Measurements from ENCODE around the gene ARID4B. TPM values are rescaled to one million over a fixed set of nuclear protein-coding genes. Genes with fewer than 3 reads are reported as not detected.
"Not testable (repeated sequence)": the region's sequence is repeated elsewhere in the genome, so short reads cannot be mapped to it uniquely, and the experiment has no call there.

Gene ARID4B
- polyA plus RNA-seq, 1 experiment: 3.1 TPM

GRCh38 chr1:235261243-235261642, 66.7 kb downstream of the ARID4B start:
- TF ChIP-seq, protein P1, sequence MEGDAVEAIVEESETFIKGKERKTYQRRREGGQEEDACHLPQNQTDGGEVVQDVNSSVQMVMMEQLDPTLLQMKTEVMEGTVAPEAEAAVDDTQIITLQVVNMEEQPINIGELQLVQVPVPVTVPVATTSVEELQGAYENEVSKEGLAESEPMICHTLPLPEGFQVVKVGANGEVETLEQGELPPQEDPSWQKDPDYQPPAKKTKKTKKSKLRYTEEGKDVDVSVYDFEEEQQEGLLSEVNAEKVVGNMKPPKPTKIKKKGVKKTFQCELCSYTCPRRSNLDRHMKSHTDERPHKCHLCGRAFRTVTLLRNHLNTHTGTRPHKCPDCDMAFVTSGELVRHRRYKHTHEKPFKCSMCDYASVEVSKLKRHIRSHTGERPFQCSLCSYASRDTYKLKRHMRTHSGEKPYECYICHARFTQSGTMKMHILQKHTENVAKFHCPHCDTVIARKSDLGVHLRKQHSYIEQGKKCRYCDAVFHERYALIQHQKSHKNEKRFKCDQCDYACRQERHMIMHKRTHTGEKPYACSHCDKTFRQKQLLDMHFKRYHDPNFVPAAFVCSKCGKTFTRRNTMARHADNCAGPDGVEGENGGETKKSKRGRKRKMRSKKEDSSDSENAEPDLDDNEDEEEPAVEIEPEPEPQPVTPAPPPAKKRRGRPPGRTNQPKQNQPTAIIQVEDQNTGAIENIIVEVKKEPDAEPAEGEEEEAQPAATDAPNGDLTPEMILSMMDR (IDR thresholded peaks at IDR 0.05; ENCODE audit: insufficient read depth, low read depth, low read length): no peak
- no peak for DNase-seq (ENCODE audit: low read depth)
- CTCF ChIA-PET: interaction anchor here (0.9 to 1.8 kb wide), 4 partner anchors 9 to 156 kb away, joined by 3 to 5 read pairs (median 4); no protein-coding TSS in a partner anchor
- POLR2A ChIA-PET: no interaction called here
- Histone ChIP-seq H3K36me3 (ENCODE audit: control insufficient read depth, insufficient read depth, low read length) (no peaks in the 10 kb centered on the region; the same call in none of the 2 replicates), H3K4me3 (ENCODE audit: low read depth, low read length) (no peak overlapping the region), H3K27me3 (ENCODE audit: control insufficient read depth, insufficient read depth, low read length) (no peaks in the 10 kb centered on the region)

- CTCF ChIA-PET: interaction anchor here (0.9 to 1.0 kb wide), 2 partner anchors 156 to 157 kb away, joined by 3 read pairs; no protein-coding TSS in a partner anchor
- TF ChIP-seq, protein P1 (IDR thresholded peaks at IDR 0.05; ENCODE audit: insufficient read depth, low read depth, low read length): no peak
- POLR2A ChIA-PET: no interaction called here
- Histone ChIP-seq H3K27me3 (ENCODE audit: control insufficient read depth, insufficient read depth, low read length) (no peaks in the 10 kb centered on the region), H3K36me3 (ENCODE audit: control insufficient read depth, insufficient read depth, low read length) (no peaks in the 10 kb centered on the region; the same call in none of the 2 replicates), H3K4me3 (ENCODE audit: low read depth, low read length) (no peak overlapping the region)
- DNase-seq (ENCODE audit: low read depth): no peak
Observed at GRCh38 chr1:235259133-235259778, 68.7 kb downstream of the ARID4B start.

- H3K27me3 ChIP-seq (ENCODE audit: control insufficient read depth, insufficient read depth, low read length); H3K36me3 ChIP-seq (ENCODE audit: control insufficient read depth, insufficient read depth, low read length); H3K4me3 ChIP-seq (ENCODE audit: low read depth, low read length); POLR2A ChIA-PET; DNase-seq (ENCODE audit: low read depth): not testable (repeated sequence)
- CTCF ChIA-PET: interaction anchor here (0.6 kb wide), 1 partner anchor 100 kb away, joined by 3 read pairs; no protein-coding TSS in a partner anchor
Observed at GRCh38 chr1:235258068-235258467, 69.9 kb downstream of the ARID4B start.

DNA sequence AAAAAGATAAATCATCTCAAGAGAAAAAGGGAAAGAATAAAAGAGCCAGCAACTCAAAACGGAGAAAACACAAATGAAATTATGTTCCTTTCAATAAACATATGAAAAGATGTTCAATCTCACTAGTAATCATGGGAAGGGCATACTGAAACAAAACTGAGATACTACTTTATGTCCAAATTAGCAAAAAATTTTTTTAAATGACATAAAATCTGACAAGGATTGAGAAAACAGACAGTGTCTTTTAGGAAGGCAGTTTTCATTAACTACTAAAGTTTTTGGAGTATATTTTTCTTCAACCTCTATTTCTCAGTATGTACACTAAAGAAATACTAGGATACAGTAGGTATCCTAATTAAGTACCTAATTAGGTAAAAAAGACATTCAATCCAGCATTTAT, 73.3 kb downstream of the ARID4B start:
- POLR2A ChIA-PET: no interaction called here

DNA sequence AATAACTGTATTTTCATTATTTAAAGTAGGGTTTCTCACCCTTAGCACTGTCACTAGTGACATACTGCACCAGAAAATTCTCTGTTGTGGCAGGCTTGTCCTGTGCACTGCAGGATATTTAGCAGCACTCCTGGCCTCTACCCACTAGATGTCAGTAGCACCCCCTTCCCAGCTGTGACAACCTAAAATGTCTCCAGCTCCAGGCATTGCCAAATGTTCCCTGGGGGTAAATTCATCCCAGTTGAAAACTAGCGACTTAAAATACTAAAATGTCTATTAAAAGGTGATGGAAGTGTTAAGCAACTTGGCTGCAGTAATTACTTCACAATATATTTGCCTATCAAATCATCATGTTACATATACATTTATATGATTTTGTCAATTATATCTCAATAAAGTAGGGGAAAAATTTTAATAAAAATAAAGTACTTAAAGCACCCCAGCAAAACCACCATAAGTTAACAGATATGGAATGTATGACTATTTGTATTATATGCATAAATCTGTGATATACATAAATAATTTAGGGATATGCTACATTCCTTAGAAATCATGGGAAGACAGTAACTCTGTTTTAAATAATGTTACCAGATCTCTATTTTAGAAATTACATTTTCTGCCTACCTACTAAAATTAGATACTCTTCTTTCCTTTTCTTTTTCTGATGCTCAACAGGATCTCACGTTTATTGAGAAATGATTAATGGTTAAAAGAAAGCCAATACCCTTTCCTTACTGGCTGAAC, 74.6 kb downstream of the ARID4B start:
- H3K27me3 ChIP-seq (ENCODE audit: control insufficient read depth, insufficient read depth, low read length): no peaks in the 10 kb centered on the region
- ChIA-PET POLR2A (no interaction called here), CTCF (interaction anchor here (0.6 to 4.9 kb wide), 9 partner anchors 11 to 251 kb away, joined by 3 to 45 read pairs (median 4); partner anchors contain the start of gene B3GALNT2)
- TF ChIP-seq, protein P1 (IDR thresholded peaks at IDR 0.05; ENCODE audit: insufficient read depth, low read depth, low read length): peak; percentile 86
- H3K4me3 ChIP-seq (ENCODE audit: low read depth, low read length): no peak overlapping the region
- no peaks in the 10 kb centered on the region; the same call in 1 of the 2 replicates for H3K36me3 ChIP-seq (ENCODE audit: control insufficient read depth, insufficient read depth, low read length)
- no peak for DNase-seq (ENCODE audit: low read depth)

More for the DNA sequence above, 73.3 kb downstream of the ARID4B start:
- no peak for DNase-seq (ENCODE audit: low read depth)
- TF ChIP-seq, protein P1 (IDR thresholded peaks at IDR 0.05; ENCODE audit: insufficient read depth, low read depth, low read length): no peak
- no peak overlapping the region for H3K4me3 ChIP-seq (ENCODE audit: low read depth, low read length)
- no peaks in the 10 kb centered on the region for H3K27me3 ChIP-seq (ENCODE audit: control insufficient read depth, insufficient read depth, low read length)
- no peaks in the 10 kb centered on the region; the same call in none of the 2 replicates for H3K36me3 ChIP-seq (ENCODE audit: control insufficient read depth, insufficient read depth, low read length)
- CTCF ChIA-PET: interaction anchor here (1.0 to 1.1 kb wide), 2 partner anchors 22 to 162 kb away, joined by 3 to 7 read pairs; no protein-coding TSS in a partner anchor

Measured in BJ (cell line).